HepG2 (cell line): ENCODE results near the gene UTP4. TPM values are rescaled to one million over a fixed set of nuclear protein-coding genes. Genes with fewer than 3 reads are reported as not detected.

Experiments used
- ARID2 ChIP-seq: sonication (generic); formaldehyde crosslinking; IDR thresholded peaks from 2 replicates; pipeline ENCODE4 v1.8.1; 2022; ENCODE audit warnings: mild to moderate bottlenecking, missing genetic modification reagents, borderline replicate concordance
- FOSL2 ChIP-seq: sonication (generic); formaldehyde crosslinking; IDR thresholded peaks from 2 replicates; pipeline ENCODE4 v1.4.0; 2020; ENCODE audit warnings: missing genetic modification reagents
- GTF2F1 ChIP-seq: fragments of 150-350 bp; IDR thresholded peaks from 2 replicates; pipeline ENCODE4 v1.6.1; 2014; ENCODE audit warnings: low read length
- NCOR1 ChIP-seq: fragments of 200-600 bp; sonication (generic); IDR thresholded peaks from 2 replicates; pipeline ENCODE4 v1.7.0; 2017; ENCODE audit warnings: antibody characterized with exemption, low read length, borderline replicate concordance
- NFYC ChIP-seq: IDR thresholded peaks from 2 replicates; pipeline ENCODE4 v1.6.1; 2016; ENCODE audit warnings: missing genetic modification reagents, missing compliant biosample characterization
- SIN3A ChIP-seq: IDR thresholded peaks from 2 replicates; pipeline ENCODE4 v1.6.1; 2011; ENCODE audit warnings: low read depth, mild to moderate bottlenecking, control low read depth, low read length, borderline replicate concordance
- ZNF10 ChIP-seq: sonication (generic); formaldehyde crosslinking; IDR thresholded peaks from 2 replicates; pipeline ENCODE4 v1.4.0; 2020; ENCODE audit warnings: mild to moderate bottlenecking, low read depth, missing genetic modification reagents, borderline replicate concordance
- ZNF121 ChIP-seq: sonication (generic); formaldehyde crosslinking; IDR thresholded peaks from 2 replicates; pipeline ENCODE4 v1.5.0; 2020; ENCODE audit warnings: mild to moderate bottlenecking, missing genetic modification reagents
- ZNF430 ChIP-seq: sonication (generic); formaldehyde crosslinking; IDR thresholded peaks from 2 replicates; pipeline ENCODE4 v1.9.0; 2021; ENCODE audit warnings: mild to moderate bottlenecking, missing genetic modification reagents
- ZNF432 ChIP-seq: sonication (generic); formaldehyde crosslinking; IDR thresholded peaks from 2 replicates; pipeline ENCODE4 v1.5.0; 2020; ENCODE audit warnings: missing genetic modification reagents, mild to moderate bottlenecking, borderline replicate concordance
- ZNF562 ChIP-seq: sonication (generic); formaldehyde crosslinking; IDR thresholded peaks from 2 replicates; pipeline ENCODE4 v1.8.0; 2022; ENCODE audit warnings: missing genetic modification reagents, borderline replicate concordance
- ZNF589 ChIP-seq: sonication (generic); formaldehyde crosslinking; conservative IDR thresholded peaks from 2 replicates; pipeline ENCODE4 v1.8.0; 2022; ENCODE audit warnings: mild to moderate bottlenecking, moderate library complexity, missing genetic modification reagents
- ZNF891 ChIP-seq: sonication (generic); formaldehyde crosslinking; IDR thresholded peaks from 2 replicates; pipeline ENCODE4 v1.5.0; 2020; ENCODE audit warnings: mild to moderate bottlenecking, missing genetic modification reagents
- polyA plus RNA-seq, 8 experiments: library from polyadenylated mRNA; depleted of rRNA in 3 of 8; stranded (reverse) in 7 of 8; unstranded in 1 of 8; fragments of >200 nt; fragmentation: Illumina TruSeq in 4 of 8; extraction: Trizol in 4 of 8; gene quantifications; 2 replicates each; pipeline versions ENCODE4 v1.2.1 to v1.2.3, GENCODE V29; 2011 to 2016; ENCODE audit warnings: low read depth in 4 of 8, missing spikeins in 1 of 8, mixed read lengths in 1 of 8; ENCODE audit not compliant: insufficient read depth in 1 of 8
- total RNA-seq, 5 experiments: library from RNA; depleted of rRNA; stranded (reverse); fragments of >200 nt; fragmentation: Illumina TruSeq; extraction: Trizol; gene quantifications; 2 replicates each; pipeline ENCODE4 v1.2.3, GENCODE V29; 2016; ENCODE audit warnings: low read depth in 1 of 5
- TF ChIP-seq, protein P1 (sequence below): sonication (generic); formaldehyde crosslinking; IDR thresholded peaks from 2 replicates; pipeline ENCODE4 v1.8.0; 2022; ENCODE audit warnings: mild to moderate bottlenecking, missing genetic modification reagents, moderate library complexity
- TF ChIP-seq, protein P2 (sequence below): sonication (generic); formaldehyde crosslinking; IDR thresholded peaks from 2 replicates; pipeline ENCODE4 v1.4.0; 2020; ENCODE audit warnings: mild to moderate bottlenecking, missing genetic modification reagents
- TF ChIP-seq, protein P3 (sequence below), 2 experiments: IDR thresholded peaks; 2 replicates each; pipeline ENCODE4 v1.6.1; 2011 to 2012; ENCODE audit warnings: low read length in 2 of 2, borderline replicate concordance in 1 of 2, low read depth in 1 of 2, mild to moderate bottlenecking in 1 of 2, moderate library complexity in 1 of 2
- TF ChIP-seq, protein P4 (sequence below): sonication (generic); formaldehyde crosslinking; IDR thresholded peaks from 2 replicates; pipeline ENCODE4 v1.4.0; 2020; ENCODE audit warnings: missing genetic modification reagents, borderline replicate concordance

The UTP4 gene
- total and polyA plus RNA-seq, 2 of the 13 experiments (the other 11 are each of a cell fraction or from before 2014, with no cell fraction given): 30.0 to 85.8 TPM

DNA sequence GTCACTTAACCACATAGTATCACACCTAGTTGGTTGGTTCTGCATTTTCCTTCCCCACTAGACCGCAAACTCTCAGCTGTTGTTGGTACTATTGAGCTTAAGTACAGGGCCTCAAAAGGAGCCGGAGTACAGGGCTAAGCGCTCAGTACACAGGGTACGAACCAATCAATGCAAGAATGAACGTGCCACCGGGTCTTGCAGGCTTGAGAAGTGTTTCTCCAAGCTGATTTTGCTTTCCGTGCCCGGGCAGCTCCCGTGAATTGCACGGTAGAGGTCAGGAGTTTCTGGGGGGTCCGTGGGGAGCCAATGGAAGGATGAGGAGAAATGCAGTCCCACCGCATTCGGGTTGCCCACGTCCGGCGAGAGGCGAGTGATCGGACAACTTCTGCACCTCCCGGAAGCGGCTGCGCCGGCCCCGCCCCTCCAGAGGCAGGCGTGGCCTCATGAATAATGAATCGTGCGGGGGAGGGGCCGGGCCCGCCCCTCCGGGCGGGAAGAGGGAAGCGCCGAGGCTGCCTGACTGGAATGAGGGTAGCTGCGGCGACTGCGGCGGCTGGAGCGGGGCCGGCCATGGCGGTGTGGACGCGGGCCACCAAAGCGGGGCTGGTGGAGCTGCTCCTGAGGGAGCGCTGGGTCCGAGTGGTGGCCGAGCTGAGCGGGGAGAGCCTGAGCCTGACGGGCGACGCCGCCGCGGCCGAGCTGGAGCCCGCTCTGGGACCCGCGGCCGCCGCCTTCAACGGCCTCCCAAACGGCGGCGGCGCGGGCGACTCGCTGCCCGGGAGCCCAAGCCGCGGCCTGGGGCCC lies 54.4 kb downstream of the UTP4 start, which contains the start of gene SNTB2 (continued):
- TF ChIP-seq, protein P1, sequence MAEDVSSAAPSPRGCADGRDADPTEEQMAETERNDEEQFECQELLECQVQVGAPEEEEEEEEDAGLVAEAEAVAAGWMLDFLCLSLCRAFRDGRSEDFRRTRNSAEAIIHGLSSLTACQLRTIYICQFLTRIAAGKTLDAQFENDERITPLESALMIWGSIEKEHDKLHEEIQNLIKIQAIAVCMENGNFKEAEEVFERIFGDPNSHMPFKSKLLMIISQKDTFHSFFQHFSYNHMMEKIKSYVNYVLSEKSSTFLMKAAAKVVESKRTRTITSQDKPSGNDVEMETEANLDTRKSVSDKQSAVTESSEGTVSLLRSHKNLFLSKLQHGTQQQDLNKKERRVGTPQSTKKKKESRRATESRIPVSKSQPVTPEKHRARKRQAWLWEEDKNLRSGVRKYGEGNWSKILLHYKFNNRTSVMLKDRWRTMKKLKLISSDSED (CRISPR knock-in tag): peak; percentile 89
- TF ChIP-seq, protein P2, sequence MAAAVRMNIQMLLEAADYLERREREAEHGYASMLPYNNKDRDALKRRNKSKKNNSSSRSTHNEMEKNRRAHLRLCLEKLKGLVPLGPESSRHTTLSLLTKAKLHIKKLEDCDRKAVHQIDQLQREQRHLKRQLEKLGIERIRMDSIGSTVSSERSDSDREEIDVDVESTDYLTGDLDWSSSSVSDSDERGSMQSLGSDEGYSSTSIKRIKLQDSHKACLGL (CRISPR knock-in tag): no peak; the same call in 1 of the 2 replicates
- TF ChIP-seq ZNF121 (CRISPR knock-in tag) (0 out of 2 replicates have a peak, but pooled peaks have one; percentile 33), ZNF10 (CRISPR knock-in tag) (0 out of 2 replicates have a peak, but pooled peaks have one; percentile 41), ZNF589 (CRISPR knock-in tag) (peak; percentile 72; the same call in 1 of the 2 replicates), ZNF891 (peak; percentile 96), SIN3A (peak; percentile 89; the same call in 1 of the 2 replicates), ZNF432 (CRISPR knock-in tag) (no peak), ZNF562 (CRISPR knock-in tag) (no peak), NFYC (CRISPR knock-in tag) (0 out of 2 replicates have a peak, but pooled peaks have one; percentile 14), ARID2 (CRISPR knock-in tag) (no peak), ZNF430 (CRISPR knock-in tag) (no peak), NCOR1 (no peak), FOSL2 (CRISPR knock-in tag) (peak; percentile 58; the same call in 1 of the 2 replicates), GTF2F1 (no peak)
- TF ChIP-seq, protein P3, sequence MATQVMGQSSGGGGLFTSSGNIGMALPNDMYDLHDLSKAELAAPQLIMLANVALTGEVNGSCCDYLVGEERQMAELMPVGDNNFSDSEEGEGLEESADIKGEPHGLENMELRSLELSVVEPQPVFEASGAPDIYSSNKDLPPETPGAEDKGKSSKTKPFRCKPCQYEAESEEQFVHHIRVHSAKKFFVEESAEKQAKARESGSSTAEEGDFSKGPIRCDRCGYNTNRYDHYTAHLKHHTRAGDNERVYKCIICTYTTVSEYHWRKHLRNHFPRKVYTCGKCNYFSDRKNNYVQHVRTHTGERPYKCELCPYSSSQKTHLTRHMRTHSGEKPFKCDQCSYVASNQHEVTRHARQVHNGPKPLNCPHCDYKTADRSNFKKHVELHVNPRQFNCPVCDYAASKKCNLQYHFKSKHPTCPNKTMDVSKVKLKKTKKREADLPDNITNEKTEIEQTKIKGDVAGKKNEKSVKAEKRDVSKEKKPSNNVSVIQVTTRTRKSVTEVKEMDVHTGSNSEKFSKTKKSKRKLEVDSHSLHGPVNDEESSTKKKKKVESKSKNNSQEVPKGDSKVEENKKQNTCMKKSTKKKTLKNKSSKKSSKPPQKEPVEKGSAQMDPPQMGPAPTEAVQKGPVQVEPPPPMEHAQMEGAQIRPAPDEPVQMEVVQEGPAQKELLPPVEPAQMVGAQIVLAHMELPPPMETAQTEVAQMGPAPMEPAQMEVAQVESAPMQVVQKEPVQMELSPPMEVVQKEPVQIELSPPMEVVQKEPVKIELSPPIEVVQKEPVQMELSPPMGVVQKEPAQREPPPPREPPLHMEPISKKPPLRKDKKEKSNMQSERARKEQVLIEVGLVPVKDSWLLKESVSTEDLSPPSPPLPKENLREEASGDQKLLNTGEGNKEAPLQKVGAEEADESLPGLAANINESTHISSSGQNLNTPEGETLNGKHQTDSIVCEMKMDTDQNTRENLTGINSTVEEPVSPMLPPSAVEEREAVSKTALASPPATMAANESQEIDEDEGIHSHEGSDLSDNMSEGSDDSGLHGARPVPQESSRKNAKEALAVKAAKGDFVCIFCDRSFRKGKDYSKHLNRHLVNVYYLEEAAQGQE (IDR thresholded peaks at IDR 0.05; ENCODE audit: borderline replicate concordance in 1 of 2, low read depth in 1 of 2, low read length in 2 of 2): peak in 1 of 2 experiments; percentile 52; a peak in 1 of 4 replicates
- TF ChIP-seq, protein P4, sequence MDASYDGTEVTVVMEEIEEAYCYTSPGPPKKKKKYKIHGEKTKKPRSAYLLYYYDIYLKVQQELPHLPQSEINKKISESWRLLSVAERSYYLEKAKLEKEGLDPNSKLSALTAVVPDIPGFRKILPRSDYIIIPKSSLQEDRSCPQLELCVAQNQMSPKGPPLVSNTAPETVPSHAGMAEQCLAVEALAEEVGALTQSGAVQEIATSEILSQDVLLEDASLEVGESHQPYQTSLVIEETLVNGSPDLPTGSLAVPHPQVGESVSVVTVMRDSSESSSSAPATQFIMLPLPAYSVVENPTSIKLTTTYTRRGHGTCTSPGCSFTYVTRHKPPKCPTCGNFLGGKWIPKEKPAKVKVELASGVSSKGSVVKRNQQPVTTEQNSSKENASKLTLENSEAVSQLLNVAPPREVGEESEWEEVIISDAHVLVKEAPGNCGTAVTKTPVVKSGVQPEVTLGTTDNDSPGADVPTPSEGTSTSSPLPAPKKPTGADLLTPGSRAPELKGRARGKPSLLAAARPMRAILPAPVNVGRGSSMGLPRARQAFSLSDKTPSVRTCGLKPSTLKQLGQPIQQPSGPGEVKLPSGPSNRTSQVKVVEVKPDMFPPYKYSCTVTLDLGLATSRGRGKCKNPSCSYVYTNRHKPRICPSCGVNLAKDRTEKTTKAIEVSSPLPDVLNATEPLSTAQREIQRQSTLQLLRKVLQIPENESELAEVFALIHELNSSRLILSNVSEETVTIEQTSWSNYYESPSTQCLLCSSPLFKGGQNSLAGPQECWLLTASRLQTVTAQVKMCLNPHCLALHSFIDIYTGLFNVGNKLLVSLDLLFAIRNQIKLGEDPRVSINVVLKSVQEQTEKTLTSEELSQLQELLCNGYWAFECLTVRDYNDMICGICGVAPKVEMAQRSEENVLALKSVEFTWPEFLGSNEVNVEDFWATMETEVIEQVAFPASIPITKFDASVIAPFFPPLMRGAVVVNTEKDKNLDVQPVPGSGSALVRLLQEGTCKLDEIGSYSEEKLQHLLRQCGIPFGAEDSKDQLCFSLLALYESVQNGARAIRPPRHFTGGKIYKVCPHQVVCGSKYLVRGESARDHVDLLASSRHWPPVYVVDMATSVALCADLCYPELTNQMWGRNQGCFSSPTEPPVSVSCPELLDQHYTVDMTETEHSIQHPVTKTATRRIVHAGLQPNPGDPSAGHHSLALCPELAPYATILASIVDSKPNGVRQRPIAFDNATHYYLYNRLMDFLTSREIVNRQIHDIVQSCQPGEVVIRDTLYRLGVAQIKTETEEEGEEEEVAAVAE: no peak
